HG03354 (cell line): ENCODE measurements around the gene YTHDF1.

Experiments used
- ATAC-seq: cut with Tn5 transposase; IDR thresholded peaks from one replicate; pipeline ENCODE4 v1.9.1; 2021; ENCODE audit warnings: mild to moderate bottlenecking; ENCODE audit not compliant: unreplicated experiment, poor library complexity, severe bottlenecking

Gene YTHDF1

DNA sequence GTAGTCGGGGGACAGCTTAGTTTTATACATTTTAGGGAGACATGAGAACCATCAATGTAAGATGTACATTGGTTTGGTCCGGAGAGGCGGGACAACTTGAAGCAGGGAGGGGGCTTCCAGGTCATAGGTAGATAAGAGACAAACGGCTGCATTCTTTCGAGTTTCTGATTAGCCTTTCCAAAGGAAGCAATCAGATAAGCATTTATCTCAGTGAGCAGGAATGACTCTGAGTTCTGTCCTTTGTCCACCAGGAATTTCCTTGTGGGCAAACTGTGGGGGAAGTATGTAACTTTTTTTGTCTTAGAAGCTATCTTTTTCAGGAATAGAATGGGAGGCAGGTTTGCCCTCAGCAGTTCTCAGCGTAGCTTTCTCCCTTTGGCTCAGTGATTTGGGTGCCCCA is 1.4 kb downstream of the YTHDF1 start:
- no peak for ATAC-seq

DNA sequence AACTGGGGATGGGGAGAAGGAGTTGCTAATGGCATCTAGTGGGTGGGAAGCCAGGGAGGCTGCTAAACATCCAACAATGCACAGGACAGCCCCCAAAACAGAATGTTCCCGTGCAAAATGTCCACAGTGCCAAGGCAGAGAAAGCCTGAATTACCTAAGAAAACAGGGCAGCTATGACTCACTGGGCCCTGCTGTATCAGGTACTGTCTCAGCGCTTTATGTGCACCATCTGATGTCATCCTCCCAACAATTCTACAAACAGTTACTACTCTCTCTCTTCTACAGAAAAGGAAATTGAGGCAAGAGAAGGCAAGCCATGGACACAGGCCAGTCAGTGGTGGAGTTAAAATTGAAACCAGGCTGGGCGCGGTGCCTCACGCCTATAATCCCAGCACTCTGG is 3.1 kb downstream of the YTHDF1 start:
- no peak for ATAC-seq

DNA sequence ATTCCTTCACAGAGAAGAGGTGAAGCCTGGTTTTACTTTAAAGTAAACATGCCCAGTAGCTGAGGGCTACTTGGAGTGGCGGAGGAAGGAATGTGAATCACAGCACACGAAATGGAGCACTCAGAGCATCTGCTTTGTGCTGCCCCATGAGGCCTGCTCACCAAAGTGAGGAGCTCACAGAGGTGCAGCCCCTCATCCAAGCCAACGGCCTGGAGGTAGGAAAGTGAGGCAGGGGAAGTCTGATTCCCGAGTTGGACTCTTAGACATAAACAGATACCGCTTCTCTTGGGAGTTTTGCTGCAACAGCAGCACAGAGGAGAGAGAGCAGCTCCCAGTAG is 3.6 kb downstream of the YTHDF1 start:
- no peak for ATAC-seq

DNA sequence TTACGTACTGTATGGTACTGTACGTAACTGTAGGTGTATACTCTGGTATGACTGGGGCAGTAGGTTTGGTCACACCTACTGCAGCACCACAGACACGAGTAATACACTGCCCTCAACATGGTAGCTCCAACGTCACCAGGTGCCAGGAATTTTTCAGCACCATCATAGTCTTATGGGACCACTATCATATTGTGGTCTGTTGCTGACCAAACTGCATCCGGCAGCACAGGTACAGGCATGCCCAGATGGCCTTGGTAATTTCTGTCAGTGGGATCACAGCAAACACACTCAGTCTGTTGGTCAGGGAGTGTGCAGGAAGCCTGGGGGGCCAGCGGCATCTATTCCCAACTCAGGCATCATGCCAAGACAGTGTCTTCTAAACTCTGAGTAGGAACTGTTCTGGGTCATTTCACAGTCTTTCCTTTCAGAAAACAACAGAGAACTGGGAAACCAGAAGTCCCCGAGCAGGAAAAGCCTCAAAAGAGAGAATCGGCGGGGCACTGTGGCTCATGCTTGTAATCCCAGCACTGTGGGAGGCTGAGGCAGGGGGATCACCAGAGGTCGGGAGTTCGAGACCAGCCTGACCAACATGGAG is 5.8 kb downstream of the YTHDF1 start:
- ATAC-seq: no peak

DNA sequence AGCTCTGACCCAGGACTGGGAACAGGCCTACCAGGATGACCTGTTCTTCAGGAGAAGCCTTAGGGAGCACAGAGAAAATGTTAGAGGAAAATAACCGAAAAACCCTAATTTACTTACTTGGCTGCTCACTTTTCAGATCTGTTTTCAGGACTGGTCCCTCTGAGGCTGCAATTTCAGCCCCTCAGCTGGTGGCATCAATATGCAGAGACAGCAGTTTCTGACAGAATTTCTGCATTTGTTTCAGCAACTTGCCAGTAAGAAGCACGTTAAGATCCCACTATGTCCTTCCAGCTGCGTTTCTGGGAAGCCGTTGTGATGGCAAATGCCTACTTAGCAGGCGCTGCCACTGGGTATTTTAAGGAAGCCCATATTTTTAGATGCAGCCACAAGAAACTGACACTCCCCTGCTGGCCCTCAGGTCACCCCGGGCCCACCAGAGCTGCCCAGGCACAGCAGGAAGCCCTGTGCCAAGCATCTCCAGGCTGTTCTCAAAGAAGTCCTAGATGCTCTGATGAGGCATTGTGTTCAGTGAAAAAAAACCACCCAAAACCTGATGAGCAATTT is 7.5 kb downstream of the YTHDF1 start:
- no peak for ATAC-seq

DNA sequence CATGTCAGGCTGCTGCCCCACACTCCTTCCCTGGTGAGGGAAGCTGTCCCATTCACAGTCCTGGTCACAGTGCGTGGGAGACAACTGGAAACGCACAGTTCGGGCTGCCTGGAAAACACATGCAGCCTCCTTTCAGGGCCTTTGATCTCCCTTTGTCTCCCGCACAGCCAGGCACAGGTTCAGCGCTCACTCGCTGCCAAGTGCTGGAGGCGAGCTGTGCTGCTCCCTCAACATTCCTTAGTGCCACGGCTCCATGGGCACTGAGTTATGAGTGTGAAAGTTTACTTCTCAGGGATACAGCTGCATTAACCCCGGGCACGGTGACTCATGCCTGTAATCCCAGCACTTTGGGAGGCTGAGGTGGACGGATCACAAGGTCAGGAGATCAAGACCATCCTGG is 9.1 kb downstream of the YTHDF1 start:
- ATAC-seq: no peak

DNA sequence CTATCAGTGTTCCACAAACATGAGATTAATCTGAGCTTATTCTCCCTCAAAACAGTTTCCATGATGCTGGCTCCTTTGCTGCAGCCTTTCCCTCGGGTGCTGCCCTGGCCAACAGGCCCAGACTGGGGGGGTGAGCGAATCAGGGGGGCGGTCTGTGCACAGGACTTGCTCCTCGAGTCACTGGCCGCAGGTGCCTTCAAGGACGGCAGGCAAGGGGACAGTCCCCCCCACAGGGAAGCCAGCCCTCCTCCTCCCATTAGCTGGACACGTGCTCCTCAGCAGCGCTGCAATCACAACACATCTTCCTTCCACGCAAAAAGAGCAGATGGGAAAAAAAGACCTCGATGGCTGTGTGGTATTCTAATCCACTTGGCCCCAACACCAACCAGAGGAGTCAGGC is 10.0 kb downstream of the YTHDF1 start:
- no peak for ATAC-seq

DNA sequence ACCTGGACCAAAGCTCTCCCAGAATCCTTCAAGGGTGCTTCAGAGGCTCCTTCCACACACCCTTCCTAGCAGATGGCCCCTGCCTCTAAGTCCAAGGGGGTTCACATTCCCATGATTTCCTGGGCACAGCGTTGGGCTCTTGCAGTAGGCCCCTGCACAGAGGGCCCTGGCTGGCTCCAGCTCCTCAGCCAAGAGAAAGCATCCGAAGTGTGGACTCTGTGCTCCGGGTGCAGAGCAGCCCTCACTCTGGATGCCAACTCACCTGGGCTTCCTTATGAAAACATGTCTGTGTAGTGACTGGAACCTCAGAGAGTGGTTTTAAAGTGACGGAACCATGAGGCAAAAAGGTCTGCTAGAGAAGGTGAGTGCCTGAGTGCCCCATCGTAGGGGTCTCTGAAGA is 11.6 kb downstream of the YTHDF1 start:
- no peak for ATAC-seq

DNA sequence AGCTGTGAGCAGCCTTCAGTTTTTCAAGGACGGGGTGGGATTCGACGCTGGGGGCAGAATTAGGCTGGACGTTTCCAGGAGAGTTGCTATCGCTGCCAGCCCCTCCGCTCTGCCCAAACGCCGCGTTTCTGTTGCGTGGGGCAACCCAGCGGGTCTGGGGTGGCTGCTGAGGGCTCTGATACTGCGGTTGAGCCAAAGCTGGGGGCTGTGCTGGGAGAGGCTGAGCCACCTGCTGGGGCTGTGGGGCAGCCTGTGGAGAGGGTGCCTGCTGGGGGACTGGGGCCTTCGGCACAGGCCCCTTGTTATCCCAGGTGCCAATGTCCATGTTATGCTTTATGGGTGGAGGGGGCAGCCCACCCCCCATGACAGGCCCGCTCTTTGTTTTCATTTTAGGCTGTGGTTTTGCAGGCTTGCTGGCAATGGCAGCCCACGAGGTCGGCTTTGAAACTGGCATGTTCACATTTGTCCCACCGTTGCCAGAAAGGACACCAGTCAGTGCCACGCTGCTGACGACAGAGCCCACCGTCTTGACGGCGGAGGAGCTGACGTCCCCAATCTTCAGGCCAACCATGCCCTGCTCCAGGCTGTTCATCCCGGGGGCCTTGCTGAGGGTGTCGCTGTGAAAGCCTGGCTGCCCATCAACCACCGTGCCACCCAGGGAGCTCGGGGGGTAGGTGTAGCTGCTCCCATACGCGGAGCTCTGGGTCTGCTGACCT is 13.0 kb downstream of the YTHDF1 start:
- ATAC-seq: no peak

DNA sequence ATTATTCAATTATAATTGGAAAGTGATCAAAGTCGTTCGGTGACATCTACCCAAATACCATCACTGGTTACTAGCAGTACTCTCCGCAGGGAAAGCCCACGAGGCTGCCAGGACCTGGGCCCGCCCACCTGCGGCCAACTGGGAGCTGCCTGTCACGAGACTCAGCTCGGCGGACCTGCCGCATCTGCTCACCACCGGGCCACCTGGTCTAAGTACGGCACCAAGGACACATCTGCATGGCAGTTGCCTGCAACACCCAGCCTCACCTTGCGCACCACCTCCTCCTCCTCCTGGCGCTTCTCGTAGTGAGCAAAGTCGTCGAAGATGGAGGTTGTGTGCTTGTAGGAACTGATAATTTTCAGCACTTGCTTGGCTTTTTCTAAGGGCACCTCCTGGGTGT is 13.9 kb downstream of the YTHDF1 start:
- no peak for ATAC-seq

DNA sequence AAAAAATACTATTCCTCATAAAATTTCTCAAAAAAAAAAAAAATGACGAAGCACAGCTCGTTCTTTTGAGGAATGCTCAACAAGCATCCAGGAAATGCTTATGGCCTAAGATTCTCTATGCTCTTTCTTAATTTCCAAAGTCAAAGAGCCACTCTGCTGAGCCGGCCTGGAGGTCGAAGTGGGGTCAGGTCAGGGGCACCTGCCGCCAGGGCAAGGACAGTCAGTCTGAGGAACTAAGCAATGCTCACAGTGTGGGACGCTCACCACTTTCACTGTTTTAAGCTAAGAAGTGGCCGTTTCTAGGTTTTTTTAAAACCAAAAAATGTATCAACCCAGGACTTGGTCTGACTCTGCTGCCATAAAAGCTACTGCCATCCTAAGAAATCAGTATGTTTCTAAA is 17.3 kb downstream of the YTHDF1 start:
- no peak for ATAC-seq

DNA sequence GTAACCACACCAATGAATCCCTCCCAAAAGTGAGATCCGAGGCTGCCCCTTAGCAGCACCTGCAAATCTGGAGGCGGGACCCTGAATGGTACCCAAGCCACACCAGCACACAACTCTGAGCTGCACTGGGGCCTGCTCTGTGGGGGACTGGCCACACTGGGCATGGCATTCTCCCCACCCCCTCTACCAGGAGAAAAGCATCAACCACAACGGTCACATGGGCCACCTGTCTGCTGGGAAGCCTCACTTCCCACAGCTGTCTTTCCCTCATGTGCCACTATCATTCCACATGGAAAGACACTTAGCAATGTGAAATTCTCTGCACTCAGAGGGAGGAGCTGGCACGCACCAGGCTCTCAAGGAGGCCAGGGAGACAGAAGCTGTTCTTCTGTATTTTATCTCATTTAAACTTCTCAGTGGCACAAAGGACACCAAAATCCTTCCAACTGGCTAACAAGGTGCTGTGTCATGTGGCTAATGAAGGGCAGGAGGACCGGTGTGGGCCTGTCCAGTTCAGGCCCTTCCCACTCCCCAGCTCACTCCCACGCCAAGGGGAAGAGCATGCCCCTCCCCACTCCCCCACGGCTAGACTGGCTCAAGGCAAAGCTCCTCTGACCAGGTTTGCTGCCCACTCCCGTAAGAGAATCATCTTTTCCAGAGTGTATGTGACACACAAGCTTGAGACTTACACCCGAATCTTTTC is 19.0 kb downstream of the YTHDF1 start:
- ATAC-seq: no peak

DNA sequence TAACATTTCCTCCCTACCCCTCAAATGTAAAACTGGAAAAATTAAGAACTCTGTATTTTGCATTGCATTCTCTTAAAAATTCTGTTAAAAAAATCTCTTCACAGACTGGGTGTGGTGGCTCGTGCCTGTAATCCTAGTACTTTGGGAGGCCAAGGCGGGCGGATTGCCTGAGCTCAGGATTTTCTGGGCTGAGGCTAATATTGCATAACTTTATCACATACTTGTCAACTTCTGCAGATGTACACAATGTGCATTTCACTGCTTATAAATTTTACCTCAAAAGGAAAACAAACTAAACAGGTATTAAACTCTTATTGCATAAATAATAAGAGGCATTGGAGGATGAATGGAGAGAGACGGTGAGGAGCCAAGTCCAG is 21.1 kb downstream of the YTHDF1 start:
- no peak for ATAC-seq

DNA sequence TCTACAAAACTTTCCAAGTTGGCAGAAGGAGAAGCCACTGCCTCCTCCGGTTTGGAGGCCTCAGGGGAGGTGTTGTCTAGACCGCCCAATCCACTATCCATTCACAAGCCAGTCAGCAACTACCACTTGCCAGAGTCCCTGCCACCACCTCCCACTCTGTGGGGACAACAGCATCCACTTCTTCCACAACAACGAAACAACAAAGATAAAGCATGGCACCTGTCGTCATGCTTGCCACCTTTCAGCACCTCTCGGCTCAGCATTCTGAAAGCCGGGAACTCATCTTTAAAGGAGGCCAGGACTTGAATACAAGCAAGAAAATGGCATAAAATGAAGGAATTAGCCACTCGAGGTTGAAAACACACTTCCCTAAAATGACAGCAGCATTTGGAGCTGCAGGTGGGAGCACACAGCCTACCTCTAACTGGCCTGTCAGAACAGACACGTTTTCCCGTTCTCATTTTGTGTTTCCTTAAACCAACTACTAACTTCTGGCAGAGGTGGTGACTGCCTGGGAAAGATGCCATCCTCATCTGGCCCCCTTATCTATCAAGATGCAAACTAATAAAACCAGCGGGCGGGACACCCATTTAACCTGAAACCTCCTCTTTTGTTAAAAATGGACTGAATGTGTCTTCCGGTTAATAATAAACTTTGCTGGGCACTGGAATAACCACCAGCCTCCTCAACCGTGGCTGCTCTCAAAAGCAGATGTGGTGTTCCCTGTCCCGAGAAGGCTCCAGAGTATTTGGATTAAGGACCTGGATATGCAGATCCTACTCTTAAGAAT is 21.7 kb downstream of the YTHDF1 start:
- ATAC-seq: no peak

DNA sequence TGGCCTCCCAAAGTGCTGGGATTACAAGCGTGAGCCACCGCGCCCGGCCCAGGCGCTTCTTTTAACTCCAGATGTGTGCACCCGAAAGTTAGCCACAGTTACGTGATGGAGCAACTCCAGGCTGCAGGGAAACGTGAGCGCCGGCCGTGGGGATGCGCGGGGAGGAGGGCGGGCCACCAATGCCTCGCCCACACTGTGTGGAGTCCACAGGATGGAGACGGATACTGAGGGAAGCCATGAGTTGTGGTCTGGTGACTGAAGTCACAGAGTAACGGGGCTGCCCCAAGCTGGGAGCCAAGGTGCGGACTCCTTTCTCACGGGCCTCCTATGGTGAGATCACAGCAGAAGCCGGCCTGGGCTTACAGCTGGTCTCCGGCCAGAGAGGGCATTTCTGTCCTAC is 23.2 kb downstream of the YTHDF1 start:
- ATAC-seq: no peak

DNA sequence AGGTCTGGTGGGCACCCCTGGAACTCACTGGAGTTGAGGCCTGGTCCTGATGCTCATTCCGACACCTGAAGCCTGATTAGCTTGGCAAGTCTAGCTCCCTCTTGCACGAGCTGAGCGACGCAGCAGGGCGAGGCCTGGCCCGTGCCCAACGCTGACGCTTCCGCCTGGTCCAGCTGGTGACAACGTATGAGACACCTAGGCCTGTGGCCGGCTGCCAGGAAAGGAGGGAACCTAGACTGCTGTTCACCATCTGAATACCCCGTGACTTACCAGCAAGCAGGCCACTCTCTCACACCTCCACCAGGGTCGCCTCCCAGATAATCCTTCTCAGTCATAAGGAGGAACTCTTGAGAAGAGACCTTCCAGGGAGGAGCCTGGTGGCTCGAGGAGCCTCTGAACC is 24.5 kb downstream of the YTHDF1 start:
- no peak for ATAC-seq

DNA sequence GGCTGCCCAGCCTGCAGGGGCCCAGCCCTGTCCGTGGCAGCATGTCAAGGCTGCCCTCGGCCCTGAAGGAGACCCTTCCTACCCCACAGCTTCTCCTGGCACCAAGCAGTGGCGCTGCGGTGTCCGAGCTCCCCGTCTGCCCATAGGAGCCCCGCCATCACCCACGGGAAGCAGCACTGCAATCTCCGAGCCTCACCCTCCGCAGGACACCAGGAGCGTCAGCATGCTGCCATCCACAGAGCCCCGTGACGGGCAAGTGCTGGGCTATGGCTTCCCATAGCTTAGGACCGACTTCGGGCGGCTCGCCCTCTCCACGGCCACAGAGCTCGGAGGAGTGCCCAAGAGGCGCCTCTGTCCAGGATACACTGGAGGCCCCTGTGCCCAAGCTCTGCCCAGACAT is 25.1 kb downstream of the YTHDF1 start:
- ATAC-seq: no peak

DNA sequence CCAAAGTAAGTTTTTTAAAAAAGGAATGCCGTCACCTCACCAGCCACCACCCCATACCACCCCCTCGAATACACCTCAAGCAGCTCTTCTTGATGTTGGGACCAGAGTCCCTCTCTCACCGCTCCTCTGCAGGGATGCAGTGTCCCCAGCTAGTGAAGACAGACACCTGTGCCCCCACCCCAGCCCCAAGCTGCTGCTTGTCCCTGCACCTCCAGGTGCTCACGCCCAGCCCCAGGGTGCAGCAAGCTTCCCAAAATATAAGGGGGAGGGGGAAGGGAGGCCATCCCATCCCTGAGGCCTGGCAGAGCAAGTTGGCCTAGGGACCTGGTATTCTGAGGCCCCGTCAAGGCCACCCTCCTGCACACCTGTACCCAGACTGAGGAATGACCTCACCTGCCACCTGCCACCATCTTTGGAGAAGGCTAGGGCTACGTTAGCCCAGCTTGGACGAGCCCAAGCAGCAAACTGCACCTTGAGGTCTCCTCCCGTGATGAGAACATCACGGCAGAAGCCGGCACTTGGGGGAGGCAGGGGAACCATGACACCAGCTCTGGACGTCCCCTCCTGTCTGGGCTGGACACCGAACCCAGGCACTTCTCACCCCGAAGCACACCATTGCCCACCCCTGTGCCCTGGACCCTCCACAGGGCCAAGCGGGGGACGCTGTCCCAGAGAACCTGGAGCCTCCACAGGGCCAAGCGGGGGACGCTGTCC is 25.9 kb downstream of the YTHDF1 start:
- no peak for ATAC-seq

DNA sequence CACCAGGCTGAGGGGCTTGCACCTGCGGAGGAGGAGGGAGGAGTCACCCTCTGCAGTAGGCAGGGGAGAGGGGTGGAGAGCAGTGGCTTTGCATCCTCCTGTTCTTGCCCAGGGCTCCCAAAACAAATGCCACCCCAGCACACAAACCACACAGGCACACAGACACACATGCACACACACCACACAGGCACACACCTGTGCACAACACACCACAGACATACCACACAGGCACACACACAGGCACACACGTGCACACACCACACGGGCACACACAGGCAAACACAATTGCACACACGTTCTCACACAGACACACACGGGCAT is 26.6 kb downstream of the YTHDF1 start:
- ATAC-seq: no peak
